Activated CD4-positive, alpha-beta T cell treated with anti-CD3 and anti-CD28 coated beads, Interleukin-2, amount 10 ng/mL, durations not matched to agents 7 days and 5 days (primary cell): Measurements from ENCODE around the gene PSMD14. TPM values are rescaled to one million over a fixed set of nuclear protein-coding genes. Genes with fewer than 3 reads are reported as not detected.

ENCODE experiments used
- CTCF ChIA-PET: fragments of 350-600 bp; sonication (Branson Sonifier 250); formaldehyde crosslinking; loops from one replicate; lab custom pipeline; 2021; ENCODE audit warnings: antibody characterized with exemption; lab: Charles Lee
- POLR2A ChIA-PET: fragments of 350-600 bp; sonication (Branson Sonifier 250); formaldehyde crosslinking; loops from one replicate; lab custom pipeline; 2021; ENCODE audit warnings: antibody characterized with exemption; lab: Charles Lee
- DNase-seq: peaks from one replicate; pipeline ENCODE4 v3.0.0-alpha.2; 2020
- H3K27ac Mint-ChIP-seq: one replicate; pipeline ENCODE4 v1.8.0; 2021; ENCODE audit warnings: mild to moderate bottlenecking, moderate library complexity, mixed read lengths
- H3K27me3 Mint-ChIP-seq: one replicate; pipeline ENCODE4 v1.8.0; 2021; ENCODE audit warnings: mixed read lengths
- H3K36me3 Mint-ChIP-seq: one replicate; pipeline ENCODE4 v1.8.0; 2021; ENCODE audit warnings: low read depth, mixed read lengths
- H3K4me1 Mint-ChIP-seq: one replicate; pipeline ENCODE4 v1.8.0; 2021; ENCODE audit warnings: mixed read lengths
- H3K4me3 Mint-ChIP-seq: one replicate; pipeline ENCODE4 v1.8.0; 2021; ENCODE audit warnings: mild to moderate bottlenecking, moderate library complexity, mixed read lengths
- H3K9me3 Mint-ChIP-seq: one replicate; pipeline ENCODE4 v1.8.0; 2021; ENCODE audit warnings: mixed read lengths
- total RNA-seq, 2 experiments: library from RNA; stranded (reverse); gene quantifications; one replicate each; pipeline ENCODE4 v1.2.3, GENCODE V29; 2021

PSMD14 gene
- total RNA-seq, 2 experiments from 2014 or later, result 56.1 to 56.2 TPM

- ChIA-PET POLR2A (no interaction called here), CTCF (interaction anchor here (1.3 to 2.1 kb wide), 2 partner anchors 11 kb away, joined by 6 read pairs; partner anchors contain the start of gene TBR1)
- no peak for DNase-seq
- Mint-ChIP-seq H3K4me3 (peak overlapping the region; percentile 31), H3K9me3 (peaks cover 2% of the 10 kb centered on the region), H3K36me3 (peaks cover 3% of the 10 kb centered on the region), H3K27me3 (peaks cover 82% of the 10 kb centered on the region), H3K27ac (no peak overlapping the region), H3K4me1 (peaks cover 24% of the 10 kb centered on the region)
Measured at GRCh38 chr2:161426455-161426921, 118.3 kb downstream of the PSMD14 start.

GRCh38 chr2:161426922-161427663 lies 118.9 kb downstream of the PSMD14 start:
- peak; percentile 31 for DNase-seq
- Mint-ChIP-seq H3K4me3 (peak overlapping the region; percentile 46), H3K27me3 (peaks cover 82% of the 10 kb centered on the region), H3K27ac (peak overlapping the region; percentile 48), H3K9me3 (peaks cover 2% of the 10 kb centered on the region), H3K4me1 (peaks cover 24% of the 10 kb centered on the region), H3K36me3 (peaks cover 3% of the 10 kb centered on the region)
- CTCF ChIA-PET, result interaction anchor here (2.1 kb wide), 1 partner anchor 11 kb away, joined by 6 read pairs; the partner anchor contains the start of gene TBR1
- POLR2A ChIA-PET, result no interaction called here

GRCh38 chr2:161427664-161428587 lies 119.7 kb downstream of the PSMD14 start:
- peaks cover 79% of the 10 kb centered on the region for H3K27me3 Mint-ChIP-seq
- no peak for DNase-seq
- peaks cover 3% of the 10 kb centered on the region for H3K36me3 Mint-ChIP-seq
- H3K4me1 Mint-ChIP-seq, result peaks cover 24% of the 10 kb centered on the region
- H3K4me3 Mint-ChIP-seq, result peak overlapping the region; percentile 46
- peak overlapping the region; percentile 48 for H3K27ac Mint-ChIP-seq
- ChIA-PET CTCF (interaction anchor here (2.1 kb wide), 1 partner anchor 12 kb away, joined by 6 read pairs; the partner anchor contains the start of gene TBR1), POLR2A (no interaction called here)
- peaks cover 2% of the 10 kb centered on the region for H3K9me3 Mint-ChIP-seq

GRCh38 chr2:161430386-161430785 lies 122.2 kb downstream of the PSMD14 start:
- DNase-seq, result no peak
- no peaks in the 10 kb centered on the region for H3K36me3 Mint-ChIP-seq
- POLR2A ChIA-PET, result no interaction called here
- H3K9me3 Mint-ChIP-seq, result peaks cover 2% of the 10 kb centered on the region
- H3K27me3 Mint-ChIP-seq, result peaks cover 83% of the 10 kb centered on the region
- CTCF ChIA-PET, result no interaction called here
- H3K4me3 Mint-ChIP-seq, result no peak overlapping the region
- H3K27ac Mint-ChIP-seq, result no peak overlapping the region
- peaks cover 13% of the 10 kb centered on the region for H3K4me1 Mint-ChIP-seq

GRCh38 chr2:161432107-161432506 lies 123.9 kb downstream of the PSMD14 start:
- H3K9me3 Mint-ChIP-seq, result peaks cover 2% of the 10 kb centered on the region
- peaks cover 80% of the 10 kb centered on the region for H3K27me3 Mint-ChIP-seq
- H3K27ac Mint-ChIP-seq, result no peak overlapping the region
- no peak overlapping the region for H3K4me3 Mint-ChIP-seq
- no peak for DNase-seq
- CTCF ChIA-PET, result interaction anchor here (0.6 kb wide), 1 partner anchor 227 kb away, joined by 5 read pairs; no protein-coding TSS in a partner anchor
- no peaks in the 10 kb centered on the region for H3K36me3 Mint-ChIP-seq
- H3K4me1 Mint-ChIP-seq, result peaks cover 7% of the 10 kb centered on the region
- POLR2A ChIA-PET, result no interaction called here

- Mint-ChIP-seq H3K4me1 (no peaks in the 10 kb centered on the region), H3K36me3 (no peaks in the 10 kb centered on the region), H3K9me3 (no peaks in the 10 kb centered on the region), H3K27ac (no peak overlapping the region), H3K27me3 (peaks cover 76% of the 10 kb centered on the region), H3K4me3 (no peak overlapping the region)
- ChIA-PET CTCF (no interaction called here), POLR2A (no interaction called here)
- DNase-seq, result no peak
Measured at GRCh38 chr2:161434118-161434517, 125.9 kb downstream of the PSMD14 start.

GRCh38 chr2:161436411-161436810 lies 128.2 kb downstream of the PSMD14 start:
- H3K27me3 Mint-ChIP-seq, result peaks cover 69% of the 10 kb centered on the region

GRCh38 chr2:161438598-161438997 lies 130.4 kb downstream of the PSMD14 start:
- Mint-ChIP-seq H3K36me3 (no peaks in the 10 kb centered on the region), H3K9me3 (no peaks in the 10 kb centered on the region), H3K4me1 (no peaks in the 10 kb centered on the region), H3K27ac (no peak overlapping the region), H3K27me3 (peaks cover 66% of the 10 kb centered on the region), H3K4me3 (no peak overlapping the region)
- POLR2A ChIA-PET, result no interaction called here
- no peak for DNase-seq
- CTCF ChIA-PET, result no interaction called here

More at GRCh38 chr2:161436411-161436810, 128.2 kb downstream of the PSMD14 start:
- no peaks in the 10 kb centered on the region for H3K36me3 Mint-ChIP-seq
- H3K27ac Mint-ChIP-seq, result no peak overlapping the region
- no peaks in the 10 kb centered on the region for H3K9me3 Mint-ChIP-seq
- POLR2A ChIA-PET, result no interaction called here
- H3K4me1 Mint-ChIP-seq, result no peaks in the 10 kb centered on the region
- CTCF ChIA-PET, result no interaction called here
- no peak overlapping the region for H3K4me3 Mint-ChIP-seq
- no peak for DNase-seq

- H3K9me3 Mint-ChIP-seq, result no peaks in the 10 kb centered on the region
Measured at GRCh38 chr2:161445097-161445496, 136.9 kb downstream of the PSMD14 start.

GRCh38 chr2:161448431-161448830 lies 140.2 kb downstream of the PSMD14 start:
- Mint-ChIP-seq H3K4me1 (no peaks in the 10 kb centered on the region), H3K9me3 (no peaks in the 10 kb centered on the region), H3K36me3 (no peaks in the 10 kb centered on the region), H3K27ac (no peak overlapping the region), H3K4me3 (no peak overlapping the region), H3K27me3 (peaks cover 19% of the 10 kb centered on the region)
- no peak for DNase-seq
- ChIA-PET POLR2A (no interaction called here), CTCF (no interaction called here)

More at GRCh38 chr2:161445097-161445496, 136.9 kb downstream of the PSMD14 start:
- no peaks in the 10 kb centered on the region for H3K4me1 Mint-ChIP-seq
- no peak overlapping the region for H3K27ac Mint-ChIP-seq
- peaks cover 37% of the 10 kb centered on the region for H3K27me3 Mint-ChIP-seq
- ChIA-PET CTCF (no interaction called here), POLR2A (no interaction called here)
- no peak for DNase-seq
- H3K4me3 Mint-ChIP-seq, result no peak overlapping the region
- H3K36me3 Mint-ChIP-seq, result no peaks in the 10 kb centered on the region
